MG63 (cell line): ENCODE results near the gene ANKRD17. TPM values are rescaled to one million over a fixed set of nuclear protein-coding genes. Genes with fewer than 3 reads are reported as not detected.
"Not testable (repeated sequence)": the region's sequence is repeated elsewhere in the genome, so short reads cannot be mapped to it uniquely, and the experiment has no call there.

Source experiments
- DNase-seq: peaks from one replicate; pipeline ENCODE4 v3.0.0-alpha.2; 2020
- H3K27me3 ChIP-seq: fragments of 250-450 bp; sonication (Bioruptor Pico); 2 replicates; pipeline ENCODE4 v1.5.1; 2020; ENCODE audit warnings: mild to moderate bottlenecking, moderate library complexity
- H3K36me3 ChIP-seq: fragments of 250-450 bp; sonication (Bioruptor Pico); 2 replicates; pipeline ENCODE4 v1.5.1; 2020; ENCODE audit warnings: mild to moderate bottlenecking, moderate library complexity
- H3K4me3 ChIP-seq: fragments of 250-450 bp; sonication (Bioruptor Pico); 2 replicates; pipeline ENCODE4 v1.5.1; 2020; ENCODE audit warnings: mild to moderate bottlenecking, moderate library complexity
- H3K9me3 ChIP-seq: fragments of 250-450 bp; sonication (Bioruptor Pico); 2 replicates; pipeline ENCODE4 v1.5.1; 2020; ENCODE audit warnings: mild to moderate bottlenecking, moderate library complexity
- total RNA-seq: library from RNA; depleted of rRNA; stranded (reverse); fragments of >200 nt; shearing (Covaris generic); gene quantifications from 2 replicates; pipeline ENCODE4 v1.2.3, GENCODE V29; 2014; ENCODE audit warnings: low replicate concordance

The ANKRD17 gene
- total RNA-seq, 1 experiment from 2014 or later: 21.2 TPM

DNA sequence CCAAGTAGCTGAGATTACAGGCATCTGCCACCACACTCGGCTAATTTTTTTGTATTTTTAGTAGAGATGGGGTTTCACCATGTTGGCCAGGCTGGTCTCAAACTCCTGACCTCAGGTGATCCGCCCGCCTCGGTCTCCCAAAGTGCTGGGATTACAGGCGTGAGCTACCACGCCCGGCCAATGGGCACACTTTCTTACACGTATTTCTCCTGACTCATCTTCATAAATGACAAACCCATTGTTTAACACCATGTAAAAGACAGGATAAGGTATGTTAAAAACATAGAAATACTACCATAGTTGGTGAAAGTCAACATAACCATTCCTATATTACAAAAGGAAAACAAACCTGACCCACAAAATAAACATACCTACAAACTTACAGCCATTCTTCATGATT lies 2.8 kb downstream of the ANKRD17 start:
- peaks cover 35% of the 10 kb centered on the region for H3K36me3 ChIP-seq
- H3K27me3 ChIP-seq, H3K9me3 ChIP-seq, H3K4me3 ChIP-seq, DNase-seq: not testable (repeated sequence)

DNA sequence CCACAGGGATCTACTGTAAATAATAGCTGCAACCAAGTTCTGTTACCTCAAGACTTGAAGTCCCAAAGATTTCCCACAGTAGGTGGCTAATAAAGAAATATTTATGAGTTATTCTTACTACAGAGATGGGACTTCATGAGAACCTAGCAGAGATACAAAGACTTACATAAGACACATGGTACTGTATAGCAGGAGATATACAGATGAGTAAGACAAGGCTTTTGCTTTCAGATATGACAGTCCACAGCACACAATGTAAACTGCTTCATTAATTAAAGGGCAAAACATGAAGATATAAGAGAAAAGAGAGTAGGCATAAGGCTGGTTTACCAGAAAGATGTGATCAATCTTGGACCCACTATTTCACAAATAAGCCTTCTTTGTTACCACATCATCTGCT lies 6.6 kb downstream of the ANKRD17 start:
- H3K27me3 ChIP-seq: no peaks in the 10 kb centered on the region
- no peak overlapping the region for H3K4me3 ChIP-seq
- peaks cover 39% of the 10 kb centered on the region for H3K36me3 ChIP-seq
- H3K9me3 ChIP-seq: no peaks in the 10 kb centered on the region
- no peak for DNase-seq

- Histone ChIP-seq H3K27me3 (no peaks in the 10 kb centered on the region), H3K36me3 (peaks cover 33% of the 10 kb centered on the region), H3K9me3 (no peaks in the 10 kb centered on the region), H3K4me3 (no peak overlapping the region)
- DNase-seq: no peak
These were observed 7.2 kb downstream of the ANKRD17 start for GRCh38 chr4:73251384-73251783.

DNA sequence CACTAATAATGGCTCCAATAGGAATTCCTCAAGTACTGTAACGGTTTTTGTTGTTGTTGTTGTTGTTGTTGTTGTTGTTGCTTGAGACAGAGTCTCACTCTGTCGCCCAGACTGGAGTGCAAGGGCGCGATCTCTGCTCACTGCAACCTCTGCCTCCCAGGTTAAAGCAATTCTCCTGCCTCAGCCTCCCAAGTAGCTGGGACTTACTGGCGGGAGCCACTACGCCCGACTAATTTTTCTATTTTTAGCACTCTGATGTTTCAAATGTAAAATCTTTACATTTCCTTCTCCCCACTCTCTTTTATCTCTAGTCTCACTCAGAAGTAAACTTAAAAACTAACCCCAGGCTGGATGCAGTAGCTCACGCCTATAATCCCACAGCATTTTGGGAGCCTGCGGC lies 8.0 kb downstream of the ANKRD17 start:
- no peaks in the 10 kb centered on the region for H3K27me3 ChIP-seq
- peaks cover 30% of the 10 kb centered on the region for H3K36me3 ChIP-seq
- no peak overlapping the region for H3K4me3 ChIP-seq
- no peaks in the 10 kb centered on the region for H3K9me3 ChIP-seq
- no peak for DNase-seq

GRCh38 chr4:73248821-73249220 lies 9.8 kb downstream of the ANKRD17 start:
- H3K4me3 ChIP-seq: no peak overlapping the region

GRCh38 chr4:73248416-73248815 lies 10.2 kb downstream of the ANKRD17 start:
- H3K36me3 ChIP-seq: peaks cover 22% of the 10 kb centered on the region
- no peak for DNase-seq
- H3K4me3 ChIP-seq: no peak overlapping the region
- no peaks in the 10 kb centered on the region for H3K27me3 ChIP-seq
- no peaks in the 10 kb centered on the region for H3K9me3 ChIP-seq

More at GRCh38 chr4:73248821-73249220, 9.8 kb downstream of the ANKRD17 start:
- Histone ChIP-seq H3K27me3 (no peaks in the 10 kb centered on the region), H3K9me3 (no peaks in the 10 kb centered on the region), H3K36me3 (peaks cover 25% of the 10 kb centered on the region)
- DNase-seq: no peak

- DNase-seq: no peak
- Histone ChIP-seq H3K27me3 (no peaks in the 10 kb centered on the region), H3K4me3 (no peak overlapping the region), H3K9me3 (no peaks in the 10 kb centered on the region), H3K36me3 (peaks cover 14% of the 10 kb centered on the region)
These were observed 11.5 kb downstream of the ANKRD17 start for GRCh38 chr4:73247100-73247499.

DNA sequence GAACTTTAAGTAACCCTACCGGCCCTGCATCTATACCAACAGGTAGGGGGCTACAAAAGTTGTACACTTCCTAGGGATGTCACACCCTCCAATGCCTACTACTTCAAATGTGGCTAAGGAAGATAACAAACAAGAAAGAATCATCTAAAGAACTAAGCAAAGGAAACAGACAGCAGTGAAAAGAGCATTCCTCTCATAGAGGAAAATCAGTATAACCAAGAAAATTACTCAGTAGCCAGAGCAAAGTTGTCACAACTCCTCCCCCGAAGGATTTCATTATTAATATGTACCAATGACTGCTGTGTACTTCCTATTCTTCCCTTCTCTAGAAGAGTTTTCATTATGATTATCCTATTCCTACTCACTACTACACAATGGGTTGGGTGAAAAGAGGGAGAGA lies 12.6 kb downstream of the ANKRD17 start:
- Histone ChIP-seq H3K4me3 (no peak overlapping the region), H3K27me3 (no peaks in the 10 kb centered on the region), H3K9me3 (no peaks in the 10 kb centered on the region), H3K36me3 (peaks cover 9% of the 10 kb centered on the region)
- no peak for DNase-seq

GRCh38 chr4:73244945-73245601 lies 13.5 kb downstream of the ANKRD17 start:
- Histone ChIP-seq H3K27me3 (no peaks in the 10 kb centered on the region), H3K36me3 (peaks cover 6% of the 10 kb centered on the region; the same call in 1 of the 2 replicates), H3K4me3 (no peak overlapping the region), H3K9me3 (no peaks in the 10 kb centered on the region)
- DNase-seq: no peak

DNA sequence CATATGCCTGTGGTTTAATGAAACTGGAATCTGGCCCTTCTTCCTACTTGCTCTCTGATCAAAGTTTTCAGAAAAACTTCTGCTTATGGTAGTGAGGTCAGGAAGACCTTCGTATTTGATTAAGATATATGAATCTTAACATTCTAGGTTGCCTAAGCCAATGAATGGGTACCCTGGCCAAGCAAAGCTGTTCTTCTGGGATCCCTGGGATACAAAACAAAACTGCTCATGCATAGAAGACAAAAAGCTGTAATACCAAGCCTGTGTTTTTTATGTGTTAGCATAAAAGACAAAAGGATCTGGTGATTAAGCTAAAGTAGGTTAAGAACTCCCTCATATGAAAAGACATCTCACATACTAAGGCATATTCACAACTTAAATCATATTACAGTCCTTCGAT lies 21.6 kb downstream of the ANKRD17 start:
- H3K9me3 ChIP-seq: no peaks in the 10 kb centered on the region
- H3K36me3 ChIP-seq: peaks cover 13% of the 10 kb centered on the region
- no peak for DNase-seq
- no peak overlapping the region for H3K4me3 ChIP-seq
- H3K27me3 ChIP-seq: no peaks in the 10 kb centered on the region

DNA sequence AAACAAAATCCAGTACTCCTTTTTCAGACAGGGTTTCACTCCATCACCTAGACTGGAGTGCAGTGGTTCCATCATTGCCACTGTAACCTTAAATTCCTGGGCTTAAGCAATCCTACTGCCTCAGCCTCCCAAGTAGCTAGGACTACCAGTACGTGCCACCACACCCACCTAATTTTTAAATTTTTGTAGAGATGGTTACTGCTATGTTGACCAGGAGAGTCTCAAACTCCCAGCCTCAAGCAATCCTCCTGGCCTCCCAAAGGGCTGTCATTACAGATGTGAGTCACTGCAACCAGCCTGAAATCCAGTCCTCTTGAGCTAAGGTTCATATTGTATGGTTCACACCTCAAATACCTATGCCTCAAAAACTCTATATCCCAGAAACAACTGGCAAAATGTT lies 22.4 kb downstream of the ANKRD17 start:
- no peak for DNase-seq
- H3K27me3 ChIP-seq: no peaks in the 10 kb centered on the region
- H3K9me3 ChIP-seq: no peaks in the 10 kb centered on the region
- H3K4me3 ChIP-seq: no peak overlapping the region
- H3K36me3 ChIP-seq: peaks cover 13% of the 10 kb centered on the region

- Histone ChIP-seq H3K4me3 (no peak overlapping the region), H3K36me3 (peaks cover 15% of the 10 kb centered on the region), H3K9me3 (no peaks in the 10 kb centered on the region), H3K27me3 (no peaks in the 10 kb centered on the region)
- DNase-seq: no peak
These were observed 23.9 kb downstream of the ANKRD17 start for GRCh38 chr4:73234712-73235111.

GRCh38 chr4:73231518-73232487 lies 26.8 kb downstream of the ANKRD17 start:
- Histone ChIP-seq H3K9me3 (no peaks in the 10 kb centered on the region), H3K27me3 (no peaks in the 10 kb centered on the region), H3K4me3 (no peak overlapping the region), H3K36me3 (peaks cover 21% of the 10 kb centered on the region)
- DNase-seq: no peak

DNA sequence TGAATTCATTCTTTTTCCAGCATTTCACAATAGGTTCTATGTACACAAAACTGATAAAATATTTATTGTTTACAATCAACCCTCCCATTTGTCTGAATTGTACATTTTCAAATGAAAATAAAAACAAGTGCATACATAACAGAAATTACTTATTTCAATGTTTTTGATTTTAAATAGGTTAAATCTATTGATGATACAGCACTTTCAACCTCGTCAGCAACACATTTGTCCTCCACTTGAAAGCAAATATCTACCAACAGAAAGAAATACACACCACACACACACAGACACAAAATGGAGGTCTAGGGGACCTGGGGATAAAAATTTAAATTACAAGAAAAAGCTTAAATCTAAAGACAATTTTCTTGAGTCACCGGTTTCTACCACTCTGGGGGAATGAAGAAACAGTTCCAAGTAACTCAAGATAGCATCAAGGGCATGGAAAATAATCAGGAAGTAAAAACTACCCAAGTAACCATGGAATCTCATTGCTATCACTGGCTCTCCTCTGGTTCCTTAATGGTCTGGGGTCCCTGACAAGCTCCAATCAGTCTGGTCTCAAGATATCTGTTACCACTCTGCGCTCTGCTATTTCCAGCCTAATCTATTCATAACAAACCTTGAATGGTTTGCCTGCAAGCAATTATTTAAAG lies 27.6 kb downstream of the ANKRD17 start:
- Histone ChIP-seq H3K36me3 (peaks cover 19% of the 10 kb centered on the region), H3K27me3 (no peaks in the 10 kb centered on the region), H3K4me3 (no peak overlapping the region), H3K9me3 (no peaks in the 10 kb centered on the region)
- DNase-seq: no peak

GRCh38 chr4:73228800-73229199 lies 29.8 kb downstream of the ANKRD17 start:
- not testable (repeated sequence) for H3K27me3 ChIP-seq, H3K4me3 ChIP-seq, DNase-seq, H3K36me3 ChIP-seq, H3K9me3 ChIP-seq

- DNase-seq: no peak
- Histone ChIP-seq H3K27me3 (no peaks in the 10 kb centered on the region), H3K4me3 (no peak overlapping the region), H3K36me3 (peaks cover 9% of the 10 kb centered on the region), H3K9me3 (no peaks in the 10 kb centered on the region)
These were observed 33.7 kb downstream of the ANKRD17 start for GRCh38 chr4:73224886-73225285.

DNA sequence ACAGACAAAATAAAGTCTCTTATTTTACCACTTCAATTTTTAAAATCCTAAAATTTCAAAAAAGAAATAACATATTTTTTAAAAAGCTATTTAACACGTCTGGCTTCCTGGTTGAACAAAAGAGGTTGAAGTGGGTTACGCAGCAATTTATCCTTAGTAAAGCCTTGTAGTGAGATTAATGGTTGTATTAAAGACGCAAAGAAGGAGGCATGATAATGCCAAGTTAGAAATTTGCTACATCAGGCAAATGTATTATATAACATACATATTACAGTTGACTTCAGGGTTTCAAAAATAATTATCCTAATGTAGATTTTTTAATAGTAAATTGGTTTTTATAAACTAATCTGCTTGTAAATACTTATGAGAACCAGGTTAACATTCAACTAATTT lies 35.3 kb downstream of the ANKRD17 start:
- no peaks in the 10 kb centered on the region for H3K27me3 ChIP-seq
- H3K9me3 ChIP-seq: no peaks in the 10 kb centered on the region
- peaks cover 7% of the 10 kb centered on the region for H3K36me3 ChIP-seq
- peak overlapping the region; percentile 63 for H3K4me3 ChIP-seq
- no peak for DNase-seq
